H1 (cell line): Measurements from ENCODE around the gene STEAP4. TPM values are rescaled to one million over a fixed set of nuclear protein-coding genes. Genes with fewer than 3 reads are reported as not detected.
"Not testable (repeated sequence)": the region's sequence is repeated elsewhere in the genome, so short reads cannot be mapped to it uniquely, and the experiment has no call there.

Experiments used
- CTCF ChIA-PET: fragments of 300-600 bp; sonication (Branson Sonifier 250); formaldehyde crosslinking; loops from one replicate; lab custom pipeline; 2021; ENCODE audit not compliant: partially characterized antibody; lab: Charles Lee
- POLR2A ChIA-PET: fragments of 300-600 bp; sonication (Branson Sonifier 250); formaldehyde crosslinking; loops from one replicate; lab custom pipeline; 2021; ENCODE audit warnings: inconsistent platforms; ENCODE audit not compliant: partially characterized antibody; lab: Charles Lee
- DNase-seq, 2 experiments: peaks; one replicate each; pipeline versions ENCODE4 v3.0.0 to v3.0.0-alpha.2; 2010 to 2022; ENCODE audit warnings: low spot score in 2 of 2, low read depth in 1 of 2, mixed read lengths in 1 of 2
- FAIRE-seq: peaks from 2 replicates; lab custom pipeline; 2011; peaks lifted over from hg19 to GRCh38; lab: Jason Lieb, UNC
- H2AFZ ChIP-seq: 2 replicates; pipeline ENCODE4 v1.8.1; 2012; ENCODE audit warnings: low read length, inconsistent platforms
- H2AK5ac ChIP-seq: 2 replicates; pipeline ENCODE4 v1.6.1; 2013; ENCODE audit warnings: low read depth, low read length
- H2BK120ac ChIP-seq: replicated peaks from 2 replicates; pipeline ENCODE3; 2013; ENCODE audit warnings: low read depth, low read length, inconsistent platforms
- H2BK12ac ChIP-seq: 2 replicates; pipeline ENCODE4 v1.6.1; 2013; ENCODE audit warnings: low read depth, low read length
- H2BK15ac ChIP-seq: 2 replicates; pipeline ENCODE4 v1.6.1; 2013; ENCODE audit warnings: low read length
- H2BK20ac ChIP-seq: 2 replicates; pipeline ENCODE4 v1.6.1; 2013; ENCODE audit warnings: low read length
- H2BK5ac ChIP-seq: 2 replicates; pipeline ENCODE4 v1.6.1; 2013; ENCODE audit warnings: low read depth, low read length
- H3K14ac ChIP-seq: 2 replicates; pipeline ENCODE4 v1.6.1; 2013; ENCODE audit warnings: inconsistent platforms; ENCODE audit not compliant: insufficient read length
- H3K18ac ChIP-seq: 2 replicates; pipeline ENCODE4 v1.6.1; 2013; ENCODE audit warnings: low read length; ENCODE audit errors: extremely low read depth
- H3K23ac ChIP-seq: 2 replicates; pipeline ENCODE4 v1.6.1; 2013; ENCODE audit warnings: inconsistent platforms; ENCODE audit not compliant: insufficient read length
- H3K23me2 ChIP-seq: 2 replicates; pipeline ENCODE4 v1.6.1; 2013; ENCODE audit warnings: low read depth, low read length
- H3K27ac ChIP-seq: 2 replicates; pipeline ENCODE4 v1.6.1; 2011; ENCODE audit warnings: low read depth, low read length, inconsistent platforms
- H3K27me3 ChIP-seq, 4 experiments: replicated peaks in 1 of 4; 1 replicate in 1 of 4; 2 replicates in 3 of 4; pipeline versions ENCODE4 v1.6.1 to v1.8.1; 2011 to 2013; ENCODE audit warnings: low read length in 3 of 4, mild to moderate bottlenecking in 3 of 4, inconsistent platforms in 2 of 4, mixed read lengths in 2 of 4, moderate library complexity in 1 of 4; ENCODE audit not compliant: control insufficient read depth in 3 of 4, insufficient read depth in 3 of 4; ENCODE audit errors: extremely low read depth in 1 of 4
- H3K36me3 ChIP-seq, 4 experiments: 2 replicates each; pipeline versions ENCODE4 v1.6.1 to v1.8.1; 2011 to 2013; ENCODE audit warnings: mild to moderate bottlenecking in 4 of 4, low read length in 3 of 4, moderate library complexity in 2 of 4, control low read depth in 1 of 4, inconsistent platforms in 1 of 4; ENCODE audit not compliant: insufficient read depth in 4 of 4, control insufficient read depth in 2 of 4
- H3K4ac ChIP-seq: replicated peaks from 2 replicates; pipeline ENCODE3; 2013; ENCODE audit warnings: low read length, low read depth, mixed read lengths, inconsistent platforms; ENCODE audit not compliant: insufficient read length
- H3K4me1 ChIP-seq, 4 experiments: replicated peaks in 1 of 4; 1 replicate in 1 of 4; 2 replicates in 3 of 4; pipeline versions ENCODE4 v1.6.1 to v1.8.1; 2011 to 2013; ENCODE audit warnings: low read length in 3 of 4, inconsistent platforms in 2 of 4, mixed read lengths in 1 of 4; ENCODE audit not compliant: insufficient read depth in 4 of 4, control insufficient read depth in 3 of 4
- H3K4me2 ChIP-seq, 2 experiments: 2 replicates each; pipeline versions ENCODE4 v1.6.1 to v1.8.1; 2011 to 2013; ENCODE audit warnings: low read depth in 2 of 2, low read length in 2 of 2, control low read depth in 1 of 2, inconsistent platforms in 1 of 2, mild to moderate bottlenecking in 1 of 2; ENCODE audit not compliant: insufficient read depth in 1 of 2
- H3K4me3 ChIP-seq, 4 experiments: fragments of 200-600, 300-600 bp in 1 of 4; sonication (generic), shearing (Covaris generic), sonication (Bioruptor Twin) in 1 of 4; 2 replicates each; pipeline versions ENCODE4 v1.5.1 to v1.8.1; 2011 to 2016; ENCODE audit warnings: low read length in 4 of 4, low read depth in 3 of 4, control low read depth in 2 of 4, inconsistent platforms in 2 of 4, mild to moderate bottlenecking in 2 of 4, mixed read lengths in 1 of 4, moderate library complexity in 1 of 4; ENCODE audit not compliant: insufficient read depth in 2 of 4; ENCODE audit errors: extremely low read depth in 1 of 4
- H3K56ac ChIP-seq: replicated peaks from 2 replicates; pipeline ENCODE3; 2013; ENCODE audit warnings: low read depth, mild to moderate bottlenecking, mixed read lengths, low read length, inconsistent platforms; ENCODE audit not compliant: insufficient read length
- H3K79me1 ChIP-seq: 2 replicates; pipeline ENCODE4 v1.6.1; 2013; ENCODE audit warnings: low read depth, low read length, control low read depth
- H3K79me2 ChIP-seq, 2 experiments: 2 replicates each; pipeline versions ENCODE4 v1.6.1 to v1.8.1; 2012 to 2013; ENCODE audit warnings: low read length in 2 of 2, mild to moderate bottlenecking in 2 of 2, inconsistent platforms in 1 of 2; ENCODE audit not compliant: insufficient read depth in 2 of 2, control insufficient read depth in 1 of 2
- H3K9ac ChIP-seq, 4 experiments: replicated peaks in 1 of 4; 1 replicate in 1 of 4; 2 replicates in 3 of 4; pipeline versions ENCODE4 v1.6.1 to v1.8.1; 2011 to 2013; ENCODE audit warnings: low read depth in 3 of 4, low read length in 3 of 4, control low read depth in 2 of 4, mild to moderate bottlenecking in 2 of 4, moderate library complexity in 2 of 4, inconsistent platforms in 1 of 4; ENCODE audit errors: extremely low read depth in 1 of 4
- H3K9me3 ChIP-seq, 2 experiments: 2 replicates each; pipeline versions ENCODE4 v1.6.1 to v1.8.1; 2012 to 2013; ENCODE audit warnings: mild to moderate bottlenecking in 2 of 2, moderate library complexity in 2 of 2, control low read depth in 1 of 2, inconsistent platforms in 1 of 2, low read depth in 1 of 2, low read length in 1 of 2, mixed read lengths in 1 of 2; ENCODE audit not compliant: insufficient read depth in 2 of 2
- H4K20me1 ChIP-seq, 2 experiments: replicated peaks in 1 of 2; 2 replicates each; pipeline versions ENCODE3 to v1.8.1; 2011 to 2013; ENCODE audit warnings: inconsistent platforms in 2 of 2, low read length in 2 of 2, mild to moderate bottlenecking in 1 of 2; ENCODE audit not compliant: insufficient read depth in 2 of 2, control insufficient read depth in 1 of 2
- H4K5ac ChIP-seq: 2 replicates; pipeline ENCODE4 v1.6.1; 2013; ENCODE audit warnings: low read length, low read depth, mixed read lengths, inconsistent platforms; ENCODE audit not compliant: insufficient read length
- H4K8ac ChIP-seq: 2 replicates; pipeline ENCODE4 v1.8.0; 2013; ENCODE audit warnings: mild to moderate bottlenecking, moderate library complexity, low read length, inconsistent platforms; ENCODE audit not compliant: insufficient read depth; ENCODE audit errors: extremely low read depth
- H4K91ac ChIP-seq: replicated peaks from 2 replicates; pipeline ENCODE3; 2013; ENCODE audit warnings: low read length, mixed read lengths, inconsistent platforms; ENCODE audit not compliant: insufficient read length
- WGBS, 2 experiments: shearing (Covaris generic) in 1 of 2; methylation state at CpG; one replicate each; pipeline versions ENCODE4 v1.1.6 to v1.1.7; 2013 to 2015; ENCODE audit warnings: low lambda C conversion rate in 2 of 2, mixed read lengths in 2 of 2, inconsistent platforms in 1 of 2, low coverage in 1 of 2, missing lambda C conversion rate in 1 of 2; ENCODE audit not compliant: insufficient replicate concordance in 2 of 2, insufficient coverage in 1 of 2, insufficient read length in 1 of 2; ENCODE audit errors: extremely low coverage in 1 of 2, missing lambda C conversion rate in 1 of 2; 5-methylcytosine and 5-hydroxymethylcytosine counted together
- polyA plus RNA-seq, 7 experiments: library from polyadenylated mRNA; depleted of rRNA in 3 of 7; stranded (reverse) in 5 of 7; unstranded in 2 of 7; fragments of >200 nt in 5 of 7; fragments of 200-250 nt in 2 of 7; gene quantifications; 1 replicate in 5 of 7; 2 replicates in 1 of 7; 4 replicates in 1 of 7; pipeline versions ENCODE4 v1.2.1 to v1.2.3, GENCODE V29; 2011 to 2013; ENCODE audit warnings: missing spikeins in 2 of 7, mixed read lengths in 2 of 7
- total RNA-seq: library from RNA; stranded (reverse); fragmentation: NEBNext Ultra II Directional; extraction: Animal tissue kit (Norgen Biotek cat#: 25700); gene quantifications from 2 replicates; pipeline ENCODE4 v1.2.1, GENCODE V29; 2021

Gene STEAP4
- total and polyA plus RNA-seq, 2 of the 8 experiments (the other 6 are each of a cell fraction or from before 2014, with no cell fraction given), result under 0.01 TPM; not detected in 1

GRCh38 chr7:88264987-88265386, 41.7 kb downstream of the STEAP4 start:
- H2BK12ac ChIP-seq, POLR2A ChIA-PET, H3K27ac ChIP-seq, H3K9ac ChIP-seq, H3K9me3 ChIP-seq, H4K5ac ChIP-seq, DNase-seq, H2AFZ ChIP-seq, H2BK5ac ChIP-seq, H4K8ac ChIP-seq, H3K23ac ChIP-seq, H3K79me2 ChIP-seq, H3K18ac ChIP-seq, H3K79me1 ChIP-seq, H2AK5ac ChIP-seq, H3K23me2 ChIP-seq, H3K14ac ChIP-seq, H2BK20ac ChIP-seq, H2BK15ac ChIP-seq, H3K36me3 ChIP-seq, H2BK120ac ChIP-seq, H3K56ac ChIP-seq, FAIRE-seq, H3K4me3 ChIP-seq, H4K20me1 ChIP-seq, H3K4me2 ChIP-seq, H3K4me1 ChIP-seq, H3K27me3 ChIP-seq, H4K91ac ChIP-seq, H3K4ac ChIP-seq: not testable (repeated sequence)
- CTCF ChIA-PET, result interaction anchor here (0.6 to 0.7 kb wide), 2 partner anchors 8 to 1687 kb away, joined by 3 read pairs; no protein-coding TSS in a partner anchor
- 90% methylated on average over 3 of the region's 3 CpGs; no CpG with 5 or more reads in 1 of the 2 experiments for WGBS, 2 experiments
